ENCODE results near the gene LRMDA. TPM values are rescaled to one million over a fixed set of nuclear protein-coding genes. Genes with fewer than 3 reads are reported as not detected.

Gene LRMDA
- total RNA-seq, 1 experiment from 2014 or later, result 4.8 TPM

- ChIA-PET POLR2A (no interaction called here), RAD21 (ENCODE audit: low non-redundant PET in 1 of 2, low total read pairs in 2 of 2, uncharacterized antibody in 2 of 2, unreplicated experiment in 2 of 2) (interaction anchor here in 1 of 2 experiments (0.6 kb wide), 1 partner anchor 582 kb away, joined by 3 read pairs; no protein-coding TSS in a partner anchor), CTCF (no interaction called here)
- Histone ChIP-seq H3K36me3 (ENCODE audit: control insufficient read depth in 1 of 2, insufficient read depth in 2 of 2, low read length in 2 of 2) (no peaks in the 10 kb centered on the region), H3K27ac (ENCODE audit: low read depth, low read length) (no peak overlapping the region), H3K4me3 (replicated peaks in 1 of 2; ENCODE audit: low read depth in 1 of 2, low read length in 2 of 2) (no peak overlapping the region), H4K20me1 (ENCODE audit: insufficient read depth) (no peaks in the 10 kb centered on the region), H3K9me3 (ENCODE audit: control insufficient read depth in 1 of 2, insufficient read depth in 1 of 2, low read depth in 1 of 2, low read length in 2 of 2) (no peaks in the 10 kb centered on the region), H3K9me2 (ENCODE audit: insufficient read depth) (no peaks in the 10 kb centered on the region), H3K4me1 (ENCODE audit: control insufficient read depth in 1 of 2, insufficient read depth in 2 of 2, low read length in 2 of 2) (no peaks in the 10 kb centered on the region), H3K27me3 (ENCODE audit: insufficient read depth, low read length) (peaks cover 9% of the 10 kb centered on the region; the same call in 1 of the 2 replicates), H3K79me2 (ENCODE audit: insufficient read depth, low read length) (no peaks in the 10 kb centered on the region), H3K4me2 (ENCODE audit: low read length) (no peak overlapping the region), H2AFZ (ENCODE audit: low read depth, low read length, poor library complexity, severe bottlenecking) (no peak overlapping the region), H3K9ac (ENCODE audit: low read length) (no peak overlapping the region)
- no TSS peak for BruUV-seq (replicated peaks)
- intact Hi-C loops (cut with micrococcal nuclease), result no loop called here
- DNase-seq (ENCODE audit: low read depth, low spot score) (no peak), ATAC-seq (no peak)
- TF ChIP-seq ZBTB33 (IDR thresholded peaks at IDR 0.05; ENCODE audit: extremely low read depth, insufficient replicate concordance, low read length), result no peak
- TF ChIP-seq POLR2A (IDR thresholded peaks at IDR 0.05; ENCODE audit: borderline replicate concordance, extremely low read depth, insufficient read depth, insufficient read length), result no peak
- no peak for TF ChIP-seq CEBPB (IDR thresholded peaks at IDR 0.05; ENCODE audit: low read depth)
- no peak for TF ChIP-seq ZFX (IDR thresholded peaks at IDR 0.05)
- TF ChIP-seq RAD21 (IDR thresholded peaks at IDR 0.05; ENCODE audit: low read depth), result no peak
These were observed 305.6 kb downstream of the LRMDA start for GRCh38 chr10:75736889-75737579.

GRCh38 chr10:75737580-75737949 is 306.1 kb downstream of the LRMDA start:
- Histone ChIP-seq H2AFZ (ENCODE audit: low read depth, low read length, poor library complexity, severe bottlenecking) (no peak overlapping the region), H3K9me3 (ENCODE audit: control insufficient read depth in 1 of 2, insufficient read depth in 1 of 2, low read depth in 1 of 2, low read length in 2 of 2) (no peaks in the 10 kb centered on the region), H3K4me3 (replicated peaks in 1 of 2; ENCODE audit: low read depth in 1 of 2, low read length in 2 of 2) (no peak overlapping the region), H3K4me1 (ENCODE audit: control insufficient read depth in 1 of 2, insufficient read depth in 2 of 2, low read length in 2 of 2) (no peaks in the 10 kb centered on the region), H3K9ac (ENCODE audit: low read length) (no peak overlapping the region), H3K27me3 (ENCODE audit: insufficient read depth, low read length) (peaks cover 9% of the 10 kb centered on the region; the same call in 1 of the 2 replicates), H3K79me2 (ENCODE audit: insufficient read depth, low read length) (no peaks in the 10 kb centered on the region), H3K36me3 (ENCODE audit: control insufficient read depth in 1 of 2, insufficient read depth in 2 of 2, low read length in 2 of 2) (no peaks in the 10 kb centered on the region), H3K4me2 (ENCODE audit: low read length) (no peak overlapping the region), H3K9me2 (ENCODE audit: insufficient read depth) (no peaks in the 10 kb centered on the region), H3K27ac (ENCODE audit: low read depth, low read length) (no peak overlapping the region), H4K20me1 (ENCODE audit: insufficient read depth) (no peaks in the 10 kb centered on the region)
- no peak for ATAC-seq
- intact Hi-C loops (cut with micrococcal nuclease), result no loop called here
- POLR2A ChIA-PET, result no interaction called here
- CTCF ChIA-PET, result no interaction called here
- RAD21 ChIA-PET (ENCODE audit: low non-redundant PET in 1 of 2, low total read pairs in 2 of 2, uncharacterized antibody in 2 of 2, unreplicated experiment in 2 of 2), result no interaction called here
- no peak for DNase-seq (ENCODE audit: low read depth, low spot score)
- no TSS peak for BruUV-seq (replicated peaks)
- TF ChIP-seq REST (IDR thresholded peaks at IDR 0.05; ENCODE audit: low read depth), result no peak
- no peak for TF ChIP-seq EZH2phosphoT487 (IDR thresholded peaks at IDR 0.05; ENCODE audit: borderline replicate concordance)
- TF ChIP-seq EZH2 (IDR thresholded peaks at IDR 0.05), result no peak
- TF ChIP-seq ZBTB33 (IDR thresholded peaks at IDR 0.05; ENCODE audit: extremely low read depth, insufficient replicate concordance, low read length), result no peak
- no peak for TF ChIP-seq POLR2A (IDR thresholded peaks at IDR 0.05; ENCODE audit: borderline replicate concordance, extremely low read depth, insufficient read depth, insufficient read length)
- TF ChIP-seq MAX (IDR thresholded peaks at IDR 0.05), result no peak

Data from HCT116 (cell line).